Liver (tissue), 9 donors: Measurements from ENCODE around the gene ZFYVE28. TPM values are rescaled to one million over a fixed set of nuclear protein-coding genes. Genes with fewer than 3 reads are reported as not detected.

Experiments
- DNase-seq: peaks from one replicate; pipeline ENCODE4 v3.0.0-alpha.2; 2017; ENCODE audit warnings: low spot score
- H3K27ac ChIP-seq, 2 donors: one replicate each; pipeline ENCODE4 v1.7.0; 2013; ENCODE audit warnings: inconsistent platforms in 2 of 2, low read length in 2 of 2, control low read depth in 1 of 2, low read depth in 1 of 2, mild to moderate bottlenecking in 1 of 2
- H3K27me3 ChIP-seq, 4 donors: one replicate each; pipeline versions ENCODE4 v1.6.1 to v1.7.0; 2013; ENCODE audit warnings: low read length in 3 of 4, inconsistent platforms in 1 of 4, mild to moderate bottlenecking in 1 of 4, moderate library complexity in 1 of 4; ENCODE audit not compliant: control insufficient read depth in 4 of 4, insufficient read depth in 4 of 4
- H3K36me3 ChIP-seq, 4 donors: one replicate each; pipeline versions ENCODE4 v1.6.1 to v1.7.0; 2013; ENCODE audit warnings: low read length in 3 of 4, mild to moderate bottlenecking in 3 of 4, low read depth in 1 of 4, moderate library complexity in 1 of 4; ENCODE audit not compliant: control insufficient read depth in 4 of 4, insufficient read depth in 3 of 4
- H3K4me1 ChIP-seq, 4 donors: one replicate each; pipeline versions ENCODE4 v1.6.1 to v1.7.0; 2013; ENCODE audit warnings: low read length in 3 of 4, mild to moderate bottlenecking in 3 of 4, moderate library complexity in 1 of 4; ENCODE audit not compliant: control insufficient read depth in 4 of 4, insufficient read depth in 4 of 4
- H3K4me3 ChIP-seq, 3 donors: one replicate each; pipeline versions ENCODE4 v1.6.1 to v1.7.0; 2013; ENCODE audit warnings: low read length in 3 of 3, control low read depth in 1 of 3, low read depth in 1 of 3, mild to moderate bottlenecking in 1 of 3
- H3K9ac ChIP-seq, 2 donors: one replicate each; pipeline ENCODE4 v1.7.0; 2013; ENCODE audit warnings: low read length in 2 of 2, mild to moderate bottlenecking in 2 of 2, moderate library complexity in 2 of 2, control low read depth in 1 of 2, low read depth in 1 of 2
- H3K9me3 ChIP-seq, 4 donors: one replicate each; pipeline versions ENCODE4 v1.6.1 to v1.7.0; 2013; ENCODE audit warnings: low read length in 3 of 4; ENCODE audit not compliant: control insufficient read depth in 4 of 4
- ATF3 ChIP-seq: IDR thresholded peaks from 2 replicates; pipeline ENCODE4 v1.6.1; 2016; ENCODE audit warnings: antibody characterized with exemption
- CTCF ChIP-seq: fragments of 150-350 bp; IDR thresholded peaks from 2 replicates; pipeline ENCODE4 v1.5.1; 2017; ENCODE audit warnings: improper control_type of control experiment, low read depth, low read length; ENCODE audit not compliant: missing input control
- EGR1 ChIP-seq, 2 donors: IDR thresholded peaks; 2 replicates each; pipeline ENCODE4 v1.6.1; 2016 to 2018; ENCODE audit warnings: antibody characterized with exemption in 2 of 2, low read depth in 2 of 2
- FOXA1 ChIP-seq: IDR thresholded peaks from 2 replicates; pipeline ENCODE4 v1.6.1; 2016; ENCODE audit warnings: antibody characterized with exemption
- FOXA2 ChIP-seq: IDR thresholded peaks from 2 replicates; pipeline ENCODE4 v1.6.1; 2016; ENCODE audit warnings: antibody characterized with exemption
- GABPA ChIP-seq, 2 donors: IDR thresholded peaks in 1 of 2; conservative IDR thresholded peaks in 1 of 2; 2 replicates each; pipeline ENCODE4 v1.6.1; 2016; ENCODE audit warnings: antibody characterized with exemption in 2 of 2, mild to moderate bottlenecking in 1 of 2, moderate library complexity in 1 of 2
- HNF4A ChIP-seq, 2 donors: conservative IDR thresholded peaks; 2 replicates each; pipeline ENCODE4 v1.6.1; 2016; ENCODE audit warnings: antibody characterized with exemption in 2 of 2, mild to moderate bottlenecking in 2 of 2
- HNF4G ChIP-seq: IDR thresholded peaks from 2 replicates; pipeline ENCODE4 v1.6.1; 2016; ENCODE audit warnings: antibody characterized with exemption
- JUND ChIP-seq, 2 donors: IDR thresholded peaks; 2 replicates each; pipeline ENCODE4 v1.6.1; 2016; ENCODE audit warnings: antibody characterized with exemption in 2 of 2
- MAX ChIP-seq: IDR thresholded peaks from 2 replicates; pipeline ENCODE4 v1.6.1; 2016; ENCODE audit warnings: antibody characterized with exemption
- NR2F2 ChIP-seq: IDR thresholded peaks from 2 replicates; pipeline ENCODE4 v1.6.1; 2016; ENCODE audit warnings: antibody characterized with exemption
- RAD21 ChIP-seq, 2 donors: IDR thresholded peaks; 2 replicates each; pipeline ENCODE4 v1.6.1; 2016; ENCODE audit warnings: antibody characterized with exemption in 2 of 2, mild to moderate bottlenecking in 2 of 2
- REST ChIP-seq: IDR thresholded peaks from 2 replicates; pipeline ENCODE4 v1.6.1; 2016; ENCODE audit warnings: antibody characterized with exemption, mild to moderate bottlenecking
- RXRA ChIP-seq, 2 donors: IDR thresholded peaks; 2 replicates each; pipeline ENCODE4 v1.6.1; 2017 to 2018; ENCODE audit warnings: antibody characterized with exemption in 2 of 2, mild to moderate bottlenecking in 1 of 2
- TAF1 ChIP-seq: conservative IDR thresholded peaks from 2 replicates; pipeline ENCODE4 v1.6.1; 2016; ENCODE audit warnings: antibody characterized with exemption, mild to moderate bottlenecking
- ZBTB33 ChIP-seq: IDR thresholded peaks from 2 replicates; pipeline ENCODE4 v1.6.1; 2016; ENCODE audit warnings: antibody characterized with exemption
- WGBS: extraction: QIAGEN DNeasy Blood & Tissue Kit; methylation state at CpG from one replicate; pipeline ENCODE4 v1.1.7; 2013; 5-methylcytosine and 5-hydroxymethylcytosine counted together
- polyA plus RNA-seq, 2 donors: library from polyadenylated mRNA; stranded (reverse) in 1 of 2; unstranded in 1 of 2; fragments of 200-250 nt in 1 of 2; fragments of >200 nt in 1 of 2; fragmentation: Nextera tagmentation in 1 of 2; extraction: Ambion mirVana in 1 of 2; gene quantifications; one replicate each; pipeline versions ENCODE4 v1.2.1 to v1.2.3, GENCODE V29; 2013 to 2015
- total RNA-seq, 2 donors: library from RNA; depleted of rRNA; stranded (reverse); fragments of >200 nt; gene quantifications; one replicate each; pipeline ENCODE4 v1.2.3, GENCODE V29; 2014
- donor health status: healthy.
- donor health status: healthy.
- donor health status: healthy.
- donor health status: healthy.
- donor health status: healthy.

Gene ZFYVE28
- total and polyA plus RNA-seq, 4 donors, result 2.0 to 6.1 (median 2.7) TPM

- Histone ChIP-seq H3K27ac (no peak overlapping the region), H3K4me1 (no peaks in the 10 kb centered on the region), H3K27me3 (no peaks in the 10 kb centered on the region), H3K9ac (no peak overlapping the region), H3K9me3 (peaks cover 0 to 5% (median 3%) of the 10 kb centered on the region in 4 donors), H3K4me3 (no peak overlapping the region), H3K36me3 (no peaks in the 10 kb centered on the region)
- DNase-seq, result peak; percentile 22
- WGBS, result 89% methylated on average over 11 of the region's 11 CpGs
- TF ChIP-seq HNF4A (conservative IDR thresholded peaks at IDR 0.05) (no peak), ZBTB33 (no peak), EGR1 (IDR thresholded peaks at IDR 0.05; ENCODE audit: low read depth in 2 of 2) (no peak), JUND (IDR thresholded peaks at IDR 0.05) (no peak), FOXA2 (no peak), FOXA1 (no peak), HNF4G (no peak), RXRA (IDR thresholded peaks at IDR 0.05) (no peak), GABPA (IDR thresholded peaks at IDR 0.05 in 1 of 2, conservative IDR thresholded peaks at IDR 0.05 in 1 of 2) (no peak), MAX (no peak), RAD21 (IDR thresholded peaks at IDR 0.05) (no peak), ATF3 (no peak), CTCF (no peak), REST (no peak), TAF1 (no peak), NR2F2 (no peak)
Measured at GRCh38 chr4:2305766-2306501, 112.5 kb downstream of the ZFYVE28 start.
